NCI-H1436 (cell line): ENCODE data around the gene THSD4.

Source experiments
- DNase-seq: peaks from one replicate; lab custom pipeline; 2025; lab: John Stamatoyannopoulos, UW

Gene THSD4

GRCh38 chr15:71225851-71226250 lies 110.6 kb downstream of the THSD4 start:
- DNase-seq = no peak

DNA sequence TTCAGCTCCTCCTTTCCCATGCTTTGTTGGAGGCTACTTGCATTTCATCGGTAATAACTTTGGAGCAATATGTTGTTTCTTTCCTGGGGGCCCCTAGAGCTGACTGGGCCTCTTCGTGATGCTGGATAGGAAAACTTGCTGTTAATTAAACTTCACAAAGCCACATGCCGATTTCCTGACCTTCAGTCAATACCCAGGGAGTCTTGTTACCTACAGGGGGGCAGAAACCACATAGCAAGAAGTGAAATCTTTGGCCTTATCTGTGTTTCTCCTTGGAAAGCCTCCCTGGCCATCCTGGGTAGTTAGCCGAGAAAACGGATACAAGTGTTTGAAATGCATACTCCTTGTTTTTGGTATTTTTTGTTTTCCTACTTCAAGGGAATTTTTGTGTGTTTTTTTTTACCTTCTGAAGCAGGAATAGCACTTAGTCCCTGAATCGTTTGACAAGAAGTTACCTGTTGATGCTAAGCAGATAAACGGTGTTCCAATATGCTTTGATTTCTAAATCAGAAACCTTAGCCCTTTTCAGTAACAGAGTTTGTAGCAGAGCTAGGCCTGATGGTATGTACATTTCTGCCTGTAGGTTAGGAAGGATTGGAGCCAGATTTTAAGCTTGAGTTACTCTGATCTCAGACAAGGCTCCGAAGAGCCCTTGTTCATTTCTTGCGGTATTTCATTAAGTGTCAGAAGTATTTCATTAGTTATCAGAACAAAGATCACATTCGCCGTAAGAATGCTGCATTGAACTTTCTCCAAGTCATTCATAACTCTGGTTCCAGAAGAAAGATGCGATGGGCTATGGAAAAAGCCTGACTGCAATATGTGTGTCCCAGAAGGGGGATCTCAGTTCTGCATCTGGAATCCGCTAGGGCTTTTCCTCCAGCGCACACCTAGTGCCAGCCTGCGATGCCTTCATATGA lies 111.5 kb downstream of the THSD4 start:
- no peak for DNase-seq

GRCh38 chr15:71228403-71228802 lies 113.1 kb downstream of the THSD4 start:
- no peak for DNase-seq

GRCh38 chr15:71230303-71230702 lies 115.0 kb downstream of the THSD4 start:
- no peak for DNase-seq

GRCh38 chr15:71231758-71232157 lies 116.5 kb downstream of the THSD4 start:
- DNase-seq = no peak

DNA sequence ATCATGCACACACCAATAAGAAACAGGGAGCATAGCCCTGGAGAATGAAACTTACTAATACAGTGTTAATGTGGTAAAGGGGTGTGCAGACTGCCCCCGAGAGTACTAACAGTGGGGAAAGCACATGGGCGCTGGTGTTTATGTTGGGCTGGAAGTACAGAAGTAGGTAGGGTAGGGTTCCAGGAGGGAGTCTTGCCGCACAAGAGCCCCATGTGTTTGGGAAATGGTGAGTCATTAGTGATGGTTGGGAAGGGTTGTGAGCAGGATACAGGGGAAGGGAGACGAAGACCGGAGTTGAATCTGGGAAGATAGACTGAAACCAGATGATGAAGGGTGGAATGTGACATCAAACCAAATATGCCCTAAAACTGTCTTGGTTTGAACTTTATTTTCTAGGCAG lies 117.1 kb downstream of the THSD4 start:
- no peak for DNase-seq

GRCh38 chr15:71237456-71238188 lies 122.4 kb downstream of the THSD4 start:
- no peak for DNase-seq

DNA sequence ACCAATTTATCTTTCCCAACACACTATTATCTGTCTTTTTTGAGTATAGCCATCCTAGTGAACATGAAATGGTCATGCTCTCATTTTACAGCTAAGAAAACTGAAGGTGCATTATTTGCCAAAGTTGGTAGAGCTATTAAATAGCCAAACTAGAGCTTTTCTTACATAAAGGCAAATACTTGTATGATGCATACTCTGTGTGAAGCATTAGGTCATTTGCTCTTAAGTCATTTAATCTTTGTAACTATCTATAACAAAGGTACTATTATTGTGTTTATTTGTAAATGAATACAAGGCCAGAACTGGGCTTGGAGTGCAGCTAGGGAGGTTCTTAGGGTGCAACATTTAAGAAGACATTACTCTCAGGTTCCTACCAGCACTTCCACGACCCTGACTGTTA lies 123.7 kb downstream of the THSD4 start:
- no peak for DNase-seq

- no peak for DNase-seq
These were observed 124.5 kb downstream of the THSD4 start for GRCh38 chr15:71239592-71240364.

GRCh38 chr15:71242292-71242691 lies 127.0 kb downstream of the THSD4 start:
- DNase-seq = no peak

GRCh38 chr15:71244250-71244649 lies 129.0 kb downstream of the THSD4 start:
- DNase-seq = no peak

- no peak for DNase-seq
These were observed 130.3 kb downstream of the THSD4 start for GRCh38 chr15:71245588-71245987.

- no peak for DNase-seq
These were observed 133.1 kb downstream of the THSD4 start for GRCh38 chr15:71248386-71248785.

GRCh38 chr15:71249986-71250385 lies 134.7 kb downstream of the THSD4 start:
- DNase-seq = no peak

DNA sequence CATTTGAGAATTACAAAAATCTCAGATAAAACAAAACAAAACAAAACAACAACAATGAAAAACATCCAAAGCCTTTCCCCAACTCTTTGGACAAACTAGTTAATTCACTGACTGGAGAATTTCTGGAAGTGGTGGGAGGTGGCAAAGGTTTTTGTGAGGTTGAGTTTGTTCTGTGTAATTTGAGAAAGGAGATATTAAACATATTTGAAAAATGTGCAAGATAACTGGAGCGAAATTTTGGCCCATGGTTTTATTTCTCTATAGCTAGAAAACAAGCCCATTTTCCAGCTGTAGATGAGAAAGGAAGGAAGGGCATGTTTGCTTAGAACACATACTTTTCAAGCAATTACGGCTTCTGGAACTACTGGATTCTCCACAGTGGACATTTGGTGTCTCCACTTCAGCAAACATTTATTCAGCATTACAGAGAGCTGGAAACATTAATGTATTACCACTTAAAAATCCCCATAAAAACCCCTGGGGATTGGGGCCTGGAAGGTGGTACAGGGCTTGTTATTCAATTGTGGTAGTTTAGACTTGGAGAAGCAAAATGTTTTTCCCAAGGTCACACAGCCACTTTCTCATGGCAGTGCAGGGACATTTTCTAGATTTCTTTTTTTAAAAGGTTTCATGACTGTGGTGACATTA lies 135.8 kb downstream of the THSD4 start:
- DNase-seq = no peak

GRCh38 chr15:71251584-71252043 lies 136.3 kb downstream of the THSD4 start:
- no peak for DNase-seq

GRCh38 chr15:71252044-71252739 lies 136.9 kb downstream of the THSD4 start:
- DNase-seq = no peak

DNA sequence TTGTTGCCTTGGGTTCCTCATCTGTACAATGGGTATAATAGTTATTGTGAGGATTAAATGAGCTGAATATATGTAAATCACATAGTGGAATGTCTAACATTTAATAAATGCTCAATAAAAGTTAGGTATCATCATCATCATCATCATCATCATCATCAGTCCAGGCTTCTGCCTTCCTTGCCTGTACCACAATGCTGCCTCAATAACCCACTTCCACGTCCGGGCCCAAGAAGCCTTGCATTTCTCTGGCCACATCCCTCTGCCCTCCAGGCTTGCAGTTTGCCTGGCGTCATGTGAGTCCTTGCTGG lies 137.4 kb downstream of the THSD4 start:
- no peak for DNase-seq

- no peak for DNase-seq
These were observed 139.2 kb downstream of the THSD4 start for GRCh38 chr15:71254491-71254890.

DNA sequence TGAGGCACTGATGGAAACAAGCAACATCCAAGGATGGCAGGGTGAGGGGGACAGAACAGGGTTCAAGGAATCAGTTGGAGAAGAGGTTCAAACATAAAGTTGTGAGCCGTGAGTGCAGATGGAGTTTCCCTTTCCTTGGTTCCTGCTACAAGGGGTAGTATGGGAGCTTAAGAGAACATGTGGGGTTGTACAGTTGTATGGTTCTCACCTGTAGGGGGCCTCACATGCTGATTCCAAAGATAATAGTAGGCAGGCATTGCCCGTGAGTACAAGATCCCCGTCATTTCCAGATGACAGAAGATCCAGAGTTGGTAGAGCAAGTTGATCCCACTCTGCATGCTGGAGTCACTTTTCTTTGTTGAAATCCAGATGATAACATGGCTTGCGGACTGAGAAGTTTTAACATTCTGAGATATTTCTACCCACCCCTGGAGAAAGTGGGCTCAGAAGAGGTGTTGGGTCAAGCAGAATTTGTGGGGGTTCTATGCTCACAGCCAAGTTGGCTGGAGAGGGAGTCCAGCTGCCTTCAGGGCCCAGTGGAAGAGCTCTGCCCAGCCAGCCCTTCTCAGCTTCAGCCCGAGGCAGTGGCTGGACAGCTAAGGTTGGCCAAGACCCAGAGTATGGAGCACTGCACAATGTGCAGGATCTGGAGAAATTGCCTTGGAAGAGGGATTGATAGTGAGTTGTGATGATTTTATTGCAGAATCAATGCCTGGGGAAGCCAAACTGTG lies 141.8 kb downstream of the THSD4 start:
- DNase-seq = no peak

GRCh38 chr15:71259866-71260265 lies 144.6 kb downstream of the THSD4 start:
- no peak for DNase-seq
